ENCODE results near the gene CAMKMT.

CAMKMT gene

DNA sequence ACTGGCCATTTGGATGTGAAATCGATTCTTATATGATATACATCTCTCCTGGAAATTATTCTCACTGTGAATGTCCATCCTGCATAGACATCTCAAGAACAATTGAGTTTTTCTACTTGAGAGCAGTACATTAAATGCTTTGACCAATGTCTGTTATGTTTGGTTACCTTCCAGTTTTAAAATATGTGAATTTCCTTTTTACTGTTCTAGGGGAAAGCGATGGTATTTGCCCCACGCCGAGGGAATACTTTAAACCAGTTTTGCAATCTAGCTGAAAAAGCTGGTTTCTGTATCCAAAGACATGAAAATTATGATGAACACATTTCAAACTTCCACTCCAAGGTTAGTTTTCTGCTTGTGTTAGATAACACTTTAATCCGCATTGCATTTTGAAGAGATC lies 404.5 kb downstream of the CAMKMT start:
- no peaks in the 10 kb centered on the region for H3K27me3 ChIP-seq (ENCODE audit: insufficient read depth, poor library complexity, severe bottlenecking)
- ATAC-seq (ENCODE audit: low read depth): no peak

GRCh38 chr2:44766777-44767176 lies 405.0 kb downstream of the CAMKMT start:
- Histone ChIP-seq H3K27me3 (ENCODE audit: insufficient read depth, poor library complexity, severe bottlenecking) (no peaks in the 10 kb centered on the region), H3K9me3 (ENCODE audit: severe bottlenecking) (no peaks in the 10 kb centered on the region), H3K27ac (ENCODE audit: poor library complexity, severe bottlenecking) (no peak overlapping the region), H3K4me3 (ENCODE audit: severe bottlenecking) (no peak overlapping the region), H3K4me1 (ENCODE audit: insufficient read depth, poor library complexity, severe bottlenecking) (no peaks in the 10 kb centered on the region), H3K36me3 (ENCODE audit: low read depth) (no peaks in the 10 kb centered on the region)
- DNase-seq (ENCODE audit: low spot score) (no peak), ATAC-seq (ENCODE audit: low read depth) (no peak)
- TF ChIP-seq, protein P1, sequence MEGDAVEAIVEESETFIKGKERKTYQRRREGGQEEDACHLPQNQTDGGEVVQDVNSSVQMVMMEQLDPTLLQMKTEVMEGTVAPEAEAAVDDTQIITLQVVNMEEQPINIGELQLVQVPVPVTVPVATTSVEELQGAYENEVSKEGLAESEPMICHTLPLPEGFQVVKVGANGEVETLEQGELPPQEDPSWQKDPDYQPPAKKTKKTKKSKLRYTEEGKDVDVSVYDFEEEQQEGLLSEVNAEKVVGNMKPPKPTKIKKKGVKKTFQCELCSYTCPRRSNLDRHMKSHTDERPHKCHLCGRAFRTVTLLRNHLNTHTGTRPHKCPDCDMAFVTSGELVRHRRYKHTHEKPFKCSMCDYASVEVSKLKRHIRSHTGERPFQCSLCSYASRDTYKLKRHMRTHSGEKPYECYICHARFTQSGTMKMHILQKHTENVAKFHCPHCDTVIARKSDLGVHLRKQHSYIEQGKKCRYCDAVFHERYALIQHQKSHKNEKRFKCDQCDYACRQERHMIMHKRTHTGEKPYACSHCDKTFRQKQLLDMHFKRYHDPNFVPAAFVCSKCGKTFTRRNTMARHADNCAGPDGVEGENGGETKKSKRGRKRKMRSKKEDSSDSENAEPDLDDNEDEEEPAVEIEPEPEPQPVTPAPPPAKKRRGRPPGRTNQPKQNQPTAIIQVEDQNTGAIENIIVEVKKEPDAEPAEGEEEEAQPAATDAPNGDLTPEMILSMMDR (IDR thresholded peaks at IDR 0.05; ENCODE audit: poor library complexity, severe bottlenecking): no peak

More for the DNA sequence above, 404.5 kb downstream of the CAMKMT start:
- H3K9me3 ChIP-seq (ENCODE audit: severe bottlenecking): no peaks in the 10 kb centered on the region
- no peak overlapping the region for H3K27ac ChIP-seq (ENCODE audit: poor library complexity, severe bottlenecking)
- TF ChIP-seq, protein P1 (IDR thresholded peaks at IDR 0.05; ENCODE audit: poor library complexity, severe bottlenecking): no peak
- H3K4me1 ChIP-seq (ENCODE audit: insufficient read depth, poor library complexity, severe bottlenecking): no peaks in the 10 kb centered on the region
- DNase-seq (ENCODE audit: low spot score): no peak
- H3K4me3 ChIP-seq (ENCODE audit: severe bottlenecking): no peak overlapping the region
- no peaks in the 10 kb centered on the region for H3K36me3 ChIP-seq (ENCODE audit: low read depth)

DNA sequence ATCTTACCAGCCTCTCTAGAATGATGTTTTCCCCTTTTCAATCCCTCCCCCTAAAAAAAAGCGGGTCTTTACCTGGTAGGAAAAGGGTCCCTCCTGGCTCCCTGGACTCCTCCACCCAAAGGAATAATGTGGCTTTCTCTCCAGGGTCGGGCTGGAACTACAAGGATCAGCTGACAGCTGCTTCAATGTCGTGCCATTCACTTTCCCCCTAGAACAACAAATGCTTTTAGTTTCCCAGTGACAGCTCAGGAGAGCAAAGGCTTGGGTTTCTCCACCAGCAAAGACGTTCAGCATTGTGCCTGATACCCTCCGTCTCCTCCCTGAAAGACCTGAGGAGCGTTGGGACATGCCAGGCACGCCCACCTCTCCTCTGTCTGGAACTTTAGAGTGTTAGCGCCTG lies 405.9 kb downstream of the CAMKMT start:
- H3K27ac ChIP-seq (ENCODE audit: poor library complexity, severe bottlenecking): no peak overlapping the region
- H3K36me3 ChIP-seq (ENCODE audit: low read depth): no peaks in the 10 kb centered on the region
- DNase-seq (ENCODE audit: low spot score): no peak
- no peak overlapping the region for H3K4me3 ChIP-seq (ENCODE audit: severe bottlenecking)
- TF ChIP-seq, protein P1 (IDR thresholded peaks at IDR 0.05; ENCODE audit: poor library complexity, severe bottlenecking): no peak
- H3K27me3 ChIP-seq (ENCODE audit: insufficient read depth, poor library complexity, severe bottlenecking): no peaks in the 10 kb centered on the region
- no peaks in the 10 kb centered on the region for H3K9me3 ChIP-seq (ENCODE audit: severe bottlenecking)
- no peaks in the 10 kb centered on the region for H3K4me1 ChIP-seq (ENCODE audit: insufficient read depth, poor library complexity, severe bottlenecking)
- ATAC-seq (ENCODE audit: low read depth): no peak

GRCh38 chr2:44768438-44769236 lies 406.9 kb downstream of the CAMKMT start:
- no peaks in the 10 kb centered on the region for H3K36me3 ChIP-seq (ENCODE audit: low read depth)
- H3K27ac ChIP-seq (ENCODE audit: poor library complexity, severe bottlenecking): no peak overlapping the region
- H3K9me3 ChIP-seq (ENCODE audit: severe bottlenecking): no peaks in the 10 kb centered on the region
- no peak overlapping the region for H3K4me3 ChIP-seq (ENCODE audit: severe bottlenecking)
- TF ChIP-seq, protein P1 (IDR thresholded peaks at IDR 0.05; ENCODE audit: poor library complexity, severe bottlenecking): no peak
- no peaks in the 10 kb centered on the region for H3K27me3 ChIP-seq (ENCODE audit: insufficient read depth, poor library complexity, severe bottlenecking)
- H3K4me1 ChIP-seq (ENCODE audit: insufficient read depth, poor library complexity, severe bottlenecking): no peaks in the 10 kb centered on the region
- DNase-seq (ENCODE audit: low spot score): no peak
- ATAC-seq (ENCODE audit: low read depth): no peak

DNA sequence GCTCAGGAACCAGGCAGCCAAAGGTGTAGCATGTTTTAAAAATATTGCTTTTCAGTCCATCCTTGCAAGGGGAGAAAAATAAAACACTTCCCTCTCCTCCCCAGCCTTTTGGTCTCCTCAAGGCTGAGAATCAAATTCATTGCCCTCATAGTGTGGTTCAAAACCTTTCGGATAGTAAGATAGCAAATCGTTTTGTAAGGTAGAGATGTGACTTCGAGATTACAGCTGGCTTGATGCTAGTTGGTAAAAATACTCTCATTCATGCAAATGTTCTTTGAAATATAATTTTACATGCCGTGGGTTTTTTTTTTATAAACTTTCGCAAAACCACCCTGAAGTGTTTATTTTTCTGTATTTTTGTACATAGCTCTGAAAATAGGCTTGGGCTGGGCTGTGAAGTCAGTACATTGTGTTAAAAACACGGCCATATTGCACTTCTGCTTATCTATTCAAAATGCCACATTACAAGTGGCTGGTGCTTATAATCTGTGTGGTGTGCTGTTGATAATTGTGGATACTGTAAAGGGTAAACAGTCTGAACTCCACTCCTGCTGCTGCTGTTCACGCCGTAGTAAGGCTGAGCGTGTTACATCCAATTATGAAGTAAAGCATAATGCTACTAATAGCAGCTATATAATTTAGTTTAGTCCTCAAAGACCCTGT lies 407.7 kb downstream of the CAMKMT start:
- H3K4me3 ChIP-seq (ENCODE audit: severe bottlenecking): no peak overlapping the region
- TF ChIP-seq, protein P1 (IDR thresholded peaks at IDR 0.05; ENCODE audit: poor library complexity, severe bottlenecking): no peak
- ATAC-seq (ENCODE audit: low read depth) (no peak), DNase-seq (ENCODE audit: low spot score) (no peak)
- H3K4me1 ChIP-seq (ENCODE audit: insufficient read depth, poor library complexity, severe bottlenecking): no peaks in the 10 kb centered on the region
- no peak overlapping the region for H3K27ac ChIP-seq (ENCODE audit: poor library complexity, severe bottlenecking)
- H3K9me3 ChIP-seq (ENCODE audit: severe bottlenecking): no peaks in the 10 kb centered on the region
- H3K36me3 ChIP-seq (ENCODE audit: low read depth): no peaks in the 10 kb centered on the region
- H3K27me3 ChIP-seq (ENCODE audit: insufficient read depth, poor library complexity, severe bottlenecking): no peaks in the 10 kb centered on the region

Measured in RWPE2 (cell line).